Measurements from ENCODE around the gene POLR2E. TPM values are rescaled to one million over a fixed set of nuclear protein-coding genes. Genes with fewer than 3 reads are reported as not detected.

POLR2E gene
- polyA plus RNA-seq, 1 of the 3 experiments (the other 2 are of a cell fraction): 283 TPM

- TF ChIP-seq SIN3A (IDR thresholded peaks at IDR 0.05; ENCODE audit: borderline replicate concordance, low read depth, low read length): no peak
- no peak for TF ChIP-seq TAF1 (IDR thresholded peaks at IDR 0.05; ENCODE audit: borderline replicate concordance, low read depth, low read length)
- TF ChIP-seq EZH2phosphoT487 (IDR thresholded peaks at IDR 0.05; ENCODE audit: borderline replicate concordance, low read depth): no peak
- no peak for TF ChIP-seq MEF2A (IDR thresholded peaks at IDR 0.05; ENCODE audit: borderline replicate concordance, low read depth)
- TF ChIP-seq TCF12 (IDR thresholded peaks at IDR 0.05): no peak
- TF ChIP-seq REST (IDR thresholded peaks at IDR 0.05; ENCODE audit: low read depth, low read length): no peak
- TF ChIP-seq, protein P1, sequence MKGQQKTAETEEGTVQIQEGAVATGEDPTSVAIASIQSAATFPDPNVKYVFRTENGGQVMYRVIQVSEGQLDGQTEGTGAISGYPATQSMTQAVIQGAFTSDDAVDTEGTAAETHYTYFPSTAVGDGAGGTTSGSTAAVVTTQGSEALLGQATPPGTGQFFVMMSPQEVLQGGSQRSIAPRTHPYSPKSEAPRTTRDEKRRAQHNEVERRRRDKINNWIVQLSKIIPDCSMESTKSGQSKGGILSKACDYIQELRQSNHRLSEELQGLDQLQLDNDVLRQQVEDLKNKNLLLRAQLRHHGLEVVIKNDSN (IDR thresholded peaks at IDR 0.05; ENCODE audit: borderline replicate concordance, low read depth): no peak
- TF ChIP-seq YY1 (IDR thresholded peaks at IDR 0.05; ENCODE audit: low read depth): no peak
- TF ChIP-seq USF2 (IDR thresholded peaks at IDR 0.05; ENCODE audit: borderline replicate concordance, low read depth, low read length): no peak
- TF ChIP-seq MAX (IDR thresholded peaks at IDR 0.05; ENCODE audit: low read depth): no peak
- TF ChIP-seq FOXM1 (IDR thresholded peaks at IDR 0.05; ENCODE audit: low read depth): no peak
- H3K4me1 ChIP-seq (ENCODE audit: control insufficient read depth in 1 of 2, insufficient read depth in 2 of 2, low read depth in 1 of 2, low read length in 1 of 2): no peaks in the 10 kb centered on the region
- no peak for DNase-seq
- H3K4me3 ChIP-seq (ENCODE audit: low read depth in 2 of 2, low read length in 1 of 2): no peak overlapping the region
- H3K9ac ChIP-seq: no peak overlapping the region
- CTCF ChIA-PET: interaction anchor here (1.0 kb wide), 1 partner anchor 21 kb away, joined by 7 read pairs; no protein-coding TSS in a partner anchor
- H3K9me3 ChIP-seq: no peaks in the 10 kb centered on the region
- H3K27me3 ChIP-seq (ENCODE audit: insufficient read depth): no peaks in the 10 kb centered on the region
- H3K36me3 ChIP-seq (replicated peaks in 1 of 2; ENCODE audit: control insufficient read depth in 1 of 2, insufficient read depth in 2 of 2, low read length in 1 of 2): peaks cover 0 to 2% of the 10 kb centered on the region in 2 experiments
- H3K4me2 ChIP-seq: no peak overlapping the region
- H2AFZ ChIP-seq (ENCODE audit: low read depth): no peak overlapping the region
- POLR2A ChIA-PET: interaction anchor here (1.2 kb wide), 1 partner anchor 11 kb away, joined by 3 read pairs; no protein-coding TSS in a partner anchor
- H4K20me1 ChIP-seq (ENCODE audit: insufficient read depth): 0 out of 2 replicates have a peak, but pooled peaks cover 4% of the 10 kb centered on the region
- H3K9me2 ChIP-seq: no peaks in the 10 kb centered on the region
- no peak overlapping the region for H3K27ac ChIP-seq (ENCODE audit: low read depth in 2 of 2, low read length in 1 of 2)
- peaks cover under 1% of the 10 kb centered on the region for H3F3A ChIP-seq (replicated peaks; ENCODE audit: insufficient read depth)
- H3K79me2 ChIP-seq (ENCODE audit: insufficient read depth): peaks cover 13% of the 10 kb centered on the region; the same call in 1 of the 2 replicates
- WGBS (ENCODE audit: low lambda C conversion rate): 97% methylated on average over 11 of the region's 11 CpGs
These were observed 39.3 kb upstream of the POLR2E start for GRCh38 chr19:1134431-1134830.
